Measurements from ENCODE around the gene ZFTA. TPM values are rescaled to one million over a fixed set of nuclear protein-coding genes. Genes with fewer than 3 reads are reported as not detected.

Gene ZFTA
- total RNA-seq, 3 donors from 2014 or later, result 4.8 to 27.1 (median 5.4) TPM

GRCh38 chr11:63766531-63767235 is 1.9 kb downstream of the ZFTA start:
- DNase-seq (peak in 2 of 3 donors; percentile 32 to 54), ATAC-seq (no peak)
- H3K4me3 ChIP-seq, result no peak overlapping the region
- no peaks in the 10 kb centered on the region for H3K36me3 ChIP-seq (ENCODE audit: low read depth)
- peaks cover 41% of the 10 kb centered on the region for H3K4me1 ChIP-seq (ENCODE audit: low read depth)
- H3K9me3 ChIP-seq, result no peaks in the 10 kb centered on the region
- TF ChIP-seq CTCF (IDR thresholded peaks at IDR 0.05), result no peak
- intact Hi-C loops (cut with DNase I, micrococcal nuclease), result no loop called here

- ATAC-seq, result no peak
- Histone ChIP-seq H3K4me1 (ENCODE audit: low read depth) (peaks cover 41% of the 10 kb centered on the region), H3K9me3 (no peaks in the 10 kb centered on the region), H3K4me3 (no peak overlapping the region), H3K36me3 (ENCODE audit: low read depth) (no peaks in the 10 kb centered on the region)
- TF ChIP-seq CTCF (IDR thresholded peaks at IDR 0.05), result no peak
- intact Hi-C loops (cut with DNase I, micrococcal nuclease), result no loop called here
- DNase-seq, result peak in 2 of 3 donors; percentile 46 to 63
These were observed 2.8 kb downstream of the ZFTA start for GRCh38 chr11:63765688-63766241.

GRCh38 chr11:63764679-63765647 is 3.6 kb downstream of the ZFTA start:
- H3K36me3 ChIP-seq (ENCODE audit: low read depth), result no peaks in the 10 kb centered on the region
- TF ChIP-seq CTCF (IDR thresholded peaks at IDR 0.05), result no peak
- H3K4me3 ChIP-seq, result no peak overlapping the region
- intact Hi-C loops (cut with DNase I, micrococcal nuclease), result no loop called here
- H3K9me3 ChIP-seq, result no peaks in the 10 kb centered on the region
- DNase-seq (peak; percentile 60 to 70 (median 68)), ATAC-seq (peak; percentile 60)
- H3K4me1 ChIP-seq (ENCODE audit: low read depth), result peaks cover 41% of the 10 kb centered on the region

- no peak for TF ChIP-seq CTCF (IDR thresholded peaks at IDR 0.05)
- no peak for ATAC-seq
- no peak for DNase-seq
- H3K4me1 ChIP-seq (ENCODE audit: low read depth), result peaks cover 36% of the 10 kb centered on the region
- H3K4me3 ChIP-seq, result no peak overlapping the region
- no peaks in the 10 kb centered on the region for H3K9me3 ChIP-seq
- intact Hi-C loops (cut with DNase I, micrococcal nuclease), result no loop called here
- no peaks in the 10 kb centered on the region for H3K36me3 ChIP-seq (ENCODE audit: low read depth)
These were observed 4.3 kb downstream of the ZFTA start for GRCh38 chr11:63764340-63764678.

- Histone ChIP-seq H3K4me3 (no peak overlapping the region), H3K36me3 (ENCODE audit: low read depth) (no peaks in the 10 kb centered on the region), H3K9me3 (no peaks in the 10 kb centered on the region), H3K4me1 (ENCODE audit: low read depth) (peaks cover 33% of the 10 kb centered on the region)
- DNase-seq (peak in 1 of 3 donors; percentile 45), ATAC-seq (no peak)
- TF ChIP-seq CTCF (IDR thresholded peaks at IDR 0.05), result no peak
- intact Hi-C loops (cut with DNase I, micrococcal nuclease), result no loop called here
These were observed 4.9 kb downstream of the ZFTA start for GRCh38 chr11:63763496-63764339.

All from mucosa of descending colon (tissue), 3 donors.